T47D (cell line): ENCODE data around the gene PHF21B.
A peak's percentile ranks its signal among the peaks of the same experiment; 100 is the strongest.

ENCODE experiments used
- DNase-seq, 2 experiments: peaks; one replicate each; pipeline versions ENCODE4 v3.0.0 to v3.0.0-alpha.2; 2011 to 2012; ENCODE audit warnings: low read depth in 1 of 2, low spot score in 1 of 2
- JUND ChIP-seq: IDR thresholded peaks from 2 replicates; pipeline ENCODE4 v1.6.1; 2012; ENCODE audit warnings: low read depth
- in situ Hi-C: cut with HindIII; loops from 2 replicates; pipeline ENCODE4 v1.10.0; 2016; ENCODE audit warnings: low sequenced_read_pairs, low pct_unique_long_range_greater_than_20kb

The PHF21B gene

GRCh38 chr22:45008186-45008681 is 1.6 kb downstream of the PHF21B start:
- no peak for DNase-seq
- TF ChIP-seq JUND: no peak
- in situ Hi-C loops: no loop called here

GRCh38 chr22:45007391-45008185 is 2.2 kb downstream of the PHF21B start:
- peak; percentile 47 to 71 for DNase-seq
- TF ChIP-seq JUND: no peak
- in situ Hi-C loops: no loop called here

- no peak for DNase-seq
- in situ Hi-C loops: no loop called here
Observed at GRCh38 chr22:45006964-45007390, 2.8 kb downstream of the PHF21B start.

GRCh38 chr22:45006111-45006963 is 3.5 kb downstream of the PHF21B start:
- in situ Hi-C loops: no loop called here
- no peak for TF ChIP-seq JUND
- DNase-seq: no peak

More at GRCh38 chr22:45006964-45007390, 2.8 kb downstream of the PHF21B start:
- TF ChIP-seq JUND: no peak

- in situ Hi-C loops: no loop called here
- no peak for TF ChIP-seq JUND
- DNase-seq: no peak
Observed at GRCh38 chr22:45001653-45002052, 8.2 kb downstream of the PHF21B start.

GRCh38 chr22:45000330-45000729 is 9.5 kb downstream of the PHF21B start:
- no peak for TF ChIP-seq JUND
- no peak for DNase-seq
- in situ Hi-C loops: no loop called here

- in situ Hi-C loops: no loop called here
- TF ChIP-seq JUND: no peak
- DNase-seq: no peak
Observed at GRCh38 chr22:44999687-45000086, 10.1 kb downstream of the PHF21B start.

- no peak for TF ChIP-seq JUND
- DNase-seq: no peak
- in situ Hi-C loops: no loop called here
Observed at GRCh38 chr22:44999231-44999630, 10.6 kb downstream of the PHF21B start.

GRCh38 chr22:44998296-44998695 is 11.5 kb downstream of the PHF21B start:
- DNase-seq: no peak
- in situ Hi-C loops: no loop called here
- no peak for TF ChIP-seq JUND

- no peak for TF ChIP-seq JUND
- no peak for DNase-seq
- in situ Hi-C loops: no loop called here
Observed at GRCh38 chr22:44997060-44997459, 12.7 kb downstream of the PHF21B start.

- DNase-seq: no peak
- in situ Hi-C loops: no loop called here
- no peak for TF ChIP-seq JUND
Observed at GRCh38 chr22:44996648-44997047, 13.2 kb downstream of the PHF21B start.

GRCh38 chr22:44996120-44996519 is 13.7 kb downstream of the PHF21B start:
- TF ChIP-seq JUND: no peak
- in situ Hi-C loops: no loop called here
- DNase-seq: no peak

GRCh38 chr22:44995715-44996114 is 14.1 kb downstream of the PHF21B start:
- no peak for TF ChIP-seq JUND
- DNase-seq: no peak
- in situ Hi-C loops: no loop called here
